HEK293 (cell line): ENCODE results near the gene SP140L.
"Not testable (repeated sequence)": the region's sequence is repeated elsewhere in the genome, so short reads cannot be mapped to it uniquely, and the experiment has no call there.

Experiments
- ZBTB49 ChIP-seq: fragments of 450-650 bp; formaldehyde crosslinking; IDR thresholded peaks from 2 replicates; pipeline ENCODE4 v1.5.1; 2016; ENCODE audit warnings: missing biosample characterization, missing genetic modification characterization, low read depth
- TF ChIP-seq, protein P1 (sequence below): fragments of 450-650 bp; formaldehyde crosslinking; IDR thresholded peaks from 2 replicates; pipeline ENCODE4 v1.5.1; 2016; ENCODE audit warnings: missing biosample characterization, missing genetic modification characterization

GRCh38 chr2:230341936-230342528 lies 15.0 kb downstream of the SP140L start:
- not testable (repeated sequence) for TF ChIP-seq ZBTB49
- TF ChIP-seq, protein P1, sequence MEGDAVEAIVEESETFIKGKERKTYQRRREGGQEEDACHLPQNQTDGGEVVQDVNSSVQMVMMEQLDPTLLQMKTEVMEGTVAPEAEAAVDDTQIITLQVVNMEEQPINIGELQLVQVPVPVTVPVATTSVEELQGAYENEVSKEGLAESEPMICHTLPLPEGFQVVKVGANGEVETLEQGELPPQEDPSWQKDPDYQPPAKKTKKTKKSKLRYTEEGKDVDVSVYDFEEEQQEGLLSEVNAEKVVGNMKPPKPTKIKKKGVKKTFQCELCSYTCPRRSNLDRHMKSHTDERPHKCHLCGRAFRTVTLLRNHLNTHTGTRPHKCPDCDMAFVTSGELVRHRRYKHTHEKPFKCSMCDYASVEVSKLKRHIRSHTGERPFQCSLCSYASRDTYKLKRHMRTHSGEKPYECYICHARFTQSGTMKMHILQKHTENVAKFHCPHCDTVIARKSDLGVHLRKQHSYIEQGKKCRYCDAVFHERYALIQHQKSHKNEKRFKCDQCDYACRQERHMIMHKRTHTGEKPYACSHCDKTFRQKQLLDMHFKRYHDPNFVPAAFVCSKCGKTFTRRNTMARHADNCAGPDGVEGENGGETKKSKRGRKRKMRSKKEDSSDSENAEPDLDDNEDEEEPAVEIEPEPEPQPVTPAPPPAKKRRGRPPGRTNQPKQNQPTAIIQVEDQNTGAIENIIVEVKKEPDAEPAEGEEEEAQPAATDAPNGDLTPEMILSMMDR = not testable (repeated sequence)
